Testis (tissue), 2 donors: ENCODE measurements around the gene CCR8.

Source experiments
- POLR2A ChIP-seq: fragments of 450-650 bp; IDR thresholded peaks from one replicate; pipeline ENCODE4 v1.6.1; 2017; ENCODE audit warnings: antibody characterized with exemption, mild to moderate bottlenecking, moderate library complexity
- TF ChIP-seq, protein P1 (sequence below), 3 experiments: fragments of 450-650 bp in 2 of 3; fragments of 200-600 bp in 1 of 3; sonication (generic) in 1 of 3; IDR thresholded peaks; one replicate each; pipeline ENCODE4 v1.5.1; 2016 to 2019; ENCODE audit warnings: antibody characterized with exemption in 3 of 3, mild to moderate bottlenecking in 2 of 3, moderate library complexity in 1 of 3

DNA sequence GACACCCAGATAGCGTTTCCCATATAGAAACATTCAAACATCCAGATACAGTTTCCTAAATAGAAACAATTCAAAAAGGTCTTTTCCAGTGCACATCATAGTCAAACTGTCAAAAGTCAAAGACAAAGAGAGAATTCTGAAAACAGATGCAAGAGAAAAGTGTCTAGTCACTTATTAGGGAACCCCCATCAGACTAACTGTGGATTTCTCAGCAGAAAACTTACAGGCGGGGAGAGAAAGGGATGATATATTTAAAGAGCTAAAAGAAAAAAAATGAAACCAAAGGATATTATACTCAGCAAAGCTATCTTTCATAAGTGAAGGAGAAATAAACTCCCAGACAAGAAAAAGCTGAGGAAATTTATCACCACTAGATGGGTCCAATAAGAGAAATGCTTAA, 27.3 kb upstream of the CCR8 start:
- TF ChIP-seq, protein P1, sequence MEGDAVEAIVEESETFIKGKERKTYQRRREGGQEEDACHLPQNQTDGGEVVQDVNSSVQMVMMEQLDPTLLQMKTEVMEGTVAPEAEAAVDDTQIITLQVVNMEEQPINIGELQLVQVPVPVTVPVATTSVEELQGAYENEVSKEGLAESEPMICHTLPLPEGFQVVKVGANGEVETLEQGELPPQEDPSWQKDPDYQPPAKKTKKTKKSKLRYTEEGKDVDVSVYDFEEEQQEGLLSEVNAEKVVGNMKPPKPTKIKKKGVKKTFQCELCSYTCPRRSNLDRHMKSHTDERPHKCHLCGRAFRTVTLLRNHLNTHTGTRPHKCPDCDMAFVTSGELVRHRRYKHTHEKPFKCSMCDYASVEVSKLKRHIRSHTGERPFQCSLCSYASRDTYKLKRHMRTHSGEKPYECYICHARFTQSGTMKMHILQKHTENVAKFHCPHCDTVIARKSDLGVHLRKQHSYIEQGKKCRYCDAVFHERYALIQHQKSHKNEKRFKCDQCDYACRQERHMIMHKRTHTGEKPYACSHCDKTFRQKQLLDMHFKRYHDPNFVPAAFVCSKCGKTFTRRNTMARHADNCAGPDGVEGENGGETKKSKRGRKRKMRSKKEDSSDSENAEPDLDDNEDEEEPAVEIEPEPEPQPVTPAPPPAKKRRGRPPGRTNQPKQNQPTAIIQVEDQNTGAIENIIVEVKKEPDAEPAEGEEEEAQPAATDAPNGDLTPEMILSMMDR (IDR thresholded peaks at IDR 0.05) = no peak
- TF ChIP-seq POLR2A = no peak
